ENCODE data around the gene FOS.

GRCh38 chr14:75290851-75291250, 12.2 kb downstream of the FOS start:
- TF ChIP-seq NANOG (IDR thresholded peaks at IDR 0.05; ENCODE audit: borderline replicate concordance) (no peak), CREB1 (CRISPR knock-in tag; IDR thresholded peaks at IDR 0.05; ENCODE audit: low read depth) (no peak), EZH2phosphoT487 (IDR thresholded peaks at IDR 0.05; ENCODE audit: unreplicated experiment) (no peak), JUNB (IDR thresholded peaks at IDR 0.05; ENCODE audit: unreplicated experiment) (no peak), ZNF114 (CRISPR knock-in tag; IDR thresholded peaks at IDR 0.05) (no peak)
- TF ChIP-seq, protein P1, sequence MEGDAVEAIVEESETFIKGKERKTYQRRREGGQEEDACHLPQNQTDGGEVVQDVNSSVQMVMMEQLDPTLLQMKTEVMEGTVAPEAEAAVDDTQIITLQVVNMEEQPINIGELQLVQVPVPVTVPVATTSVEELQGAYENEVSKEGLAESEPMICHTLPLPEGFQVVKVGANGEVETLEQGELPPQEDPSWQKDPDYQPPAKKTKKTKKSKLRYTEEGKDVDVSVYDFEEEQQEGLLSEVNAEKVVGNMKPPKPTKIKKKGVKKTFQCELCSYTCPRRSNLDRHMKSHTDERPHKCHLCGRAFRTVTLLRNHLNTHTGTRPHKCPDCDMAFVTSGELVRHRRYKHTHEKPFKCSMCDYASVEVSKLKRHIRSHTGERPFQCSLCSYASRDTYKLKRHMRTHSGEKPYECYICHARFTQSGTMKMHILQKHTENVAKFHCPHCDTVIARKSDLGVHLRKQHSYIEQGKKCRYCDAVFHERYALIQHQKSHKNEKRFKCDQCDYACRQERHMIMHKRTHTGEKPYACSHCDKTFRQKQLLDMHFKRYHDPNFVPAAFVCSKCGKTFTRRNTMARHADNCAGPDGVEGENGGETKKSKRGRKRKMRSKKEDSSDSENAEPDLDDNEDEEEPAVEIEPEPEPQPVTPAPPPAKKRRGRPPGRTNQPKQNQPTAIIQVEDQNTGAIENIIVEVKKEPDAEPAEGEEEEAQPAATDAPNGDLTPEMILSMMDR (conservative IDR thresholded peaks at IDR 0.05; ENCODE audit: low read depth in 2 of 2): no peak
- TF ChIP-seq, protein P2, sequence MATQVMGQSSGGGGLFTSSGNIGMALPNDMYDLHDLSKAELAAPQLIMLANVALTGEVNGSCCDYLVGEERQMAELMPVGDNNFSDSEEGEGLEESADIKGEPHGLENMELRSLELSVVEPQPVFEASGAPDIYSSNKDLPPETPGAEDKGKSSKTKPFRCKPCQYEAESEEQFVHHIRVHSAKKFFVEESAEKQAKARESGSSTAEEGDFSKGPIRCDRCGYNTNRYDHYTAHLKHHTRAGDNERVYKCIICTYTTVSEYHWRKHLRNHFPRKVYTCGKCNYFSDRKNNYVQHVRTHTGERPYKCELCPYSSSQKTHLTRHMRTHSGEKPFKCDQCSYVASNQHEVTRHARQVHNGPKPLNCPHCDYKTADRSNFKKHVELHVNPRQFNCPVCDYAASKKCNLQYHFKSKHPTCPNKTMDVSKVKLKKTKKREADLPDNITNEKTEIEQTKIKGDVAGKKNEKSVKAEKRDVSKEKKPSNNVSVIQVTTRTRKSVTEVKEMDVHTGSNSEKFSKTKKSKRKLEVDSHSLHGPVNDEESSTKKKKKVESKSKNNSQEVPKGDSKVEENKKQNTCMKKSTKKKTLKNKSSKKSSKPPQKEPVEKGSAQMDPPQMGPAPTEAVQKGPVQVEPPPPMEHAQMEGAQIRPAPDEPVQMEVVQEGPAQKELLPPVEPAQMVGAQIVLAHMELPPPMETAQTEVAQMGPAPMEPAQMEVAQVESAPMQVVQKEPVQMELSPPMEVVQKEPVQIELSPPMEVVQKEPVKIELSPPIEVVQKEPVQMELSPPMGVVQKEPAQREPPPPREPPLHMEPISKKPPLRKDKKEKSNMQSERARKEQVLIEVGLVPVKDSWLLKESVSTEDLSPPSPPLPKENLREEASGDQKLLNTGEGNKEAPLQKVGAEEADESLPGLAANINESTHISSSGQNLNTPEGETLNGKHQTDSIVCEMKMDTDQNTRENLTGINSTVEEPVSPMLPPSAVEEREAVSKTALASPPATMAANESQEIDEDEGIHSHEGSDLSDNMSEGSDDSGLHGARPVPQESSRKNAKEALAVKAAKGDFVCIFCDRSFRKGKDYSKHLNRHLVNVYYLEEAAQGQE (IDR thresholded peaks at IDR 0.05; ENCODE audit: unreplicated experiment): no peak
- TF ChIP-seq, protein P3, sequence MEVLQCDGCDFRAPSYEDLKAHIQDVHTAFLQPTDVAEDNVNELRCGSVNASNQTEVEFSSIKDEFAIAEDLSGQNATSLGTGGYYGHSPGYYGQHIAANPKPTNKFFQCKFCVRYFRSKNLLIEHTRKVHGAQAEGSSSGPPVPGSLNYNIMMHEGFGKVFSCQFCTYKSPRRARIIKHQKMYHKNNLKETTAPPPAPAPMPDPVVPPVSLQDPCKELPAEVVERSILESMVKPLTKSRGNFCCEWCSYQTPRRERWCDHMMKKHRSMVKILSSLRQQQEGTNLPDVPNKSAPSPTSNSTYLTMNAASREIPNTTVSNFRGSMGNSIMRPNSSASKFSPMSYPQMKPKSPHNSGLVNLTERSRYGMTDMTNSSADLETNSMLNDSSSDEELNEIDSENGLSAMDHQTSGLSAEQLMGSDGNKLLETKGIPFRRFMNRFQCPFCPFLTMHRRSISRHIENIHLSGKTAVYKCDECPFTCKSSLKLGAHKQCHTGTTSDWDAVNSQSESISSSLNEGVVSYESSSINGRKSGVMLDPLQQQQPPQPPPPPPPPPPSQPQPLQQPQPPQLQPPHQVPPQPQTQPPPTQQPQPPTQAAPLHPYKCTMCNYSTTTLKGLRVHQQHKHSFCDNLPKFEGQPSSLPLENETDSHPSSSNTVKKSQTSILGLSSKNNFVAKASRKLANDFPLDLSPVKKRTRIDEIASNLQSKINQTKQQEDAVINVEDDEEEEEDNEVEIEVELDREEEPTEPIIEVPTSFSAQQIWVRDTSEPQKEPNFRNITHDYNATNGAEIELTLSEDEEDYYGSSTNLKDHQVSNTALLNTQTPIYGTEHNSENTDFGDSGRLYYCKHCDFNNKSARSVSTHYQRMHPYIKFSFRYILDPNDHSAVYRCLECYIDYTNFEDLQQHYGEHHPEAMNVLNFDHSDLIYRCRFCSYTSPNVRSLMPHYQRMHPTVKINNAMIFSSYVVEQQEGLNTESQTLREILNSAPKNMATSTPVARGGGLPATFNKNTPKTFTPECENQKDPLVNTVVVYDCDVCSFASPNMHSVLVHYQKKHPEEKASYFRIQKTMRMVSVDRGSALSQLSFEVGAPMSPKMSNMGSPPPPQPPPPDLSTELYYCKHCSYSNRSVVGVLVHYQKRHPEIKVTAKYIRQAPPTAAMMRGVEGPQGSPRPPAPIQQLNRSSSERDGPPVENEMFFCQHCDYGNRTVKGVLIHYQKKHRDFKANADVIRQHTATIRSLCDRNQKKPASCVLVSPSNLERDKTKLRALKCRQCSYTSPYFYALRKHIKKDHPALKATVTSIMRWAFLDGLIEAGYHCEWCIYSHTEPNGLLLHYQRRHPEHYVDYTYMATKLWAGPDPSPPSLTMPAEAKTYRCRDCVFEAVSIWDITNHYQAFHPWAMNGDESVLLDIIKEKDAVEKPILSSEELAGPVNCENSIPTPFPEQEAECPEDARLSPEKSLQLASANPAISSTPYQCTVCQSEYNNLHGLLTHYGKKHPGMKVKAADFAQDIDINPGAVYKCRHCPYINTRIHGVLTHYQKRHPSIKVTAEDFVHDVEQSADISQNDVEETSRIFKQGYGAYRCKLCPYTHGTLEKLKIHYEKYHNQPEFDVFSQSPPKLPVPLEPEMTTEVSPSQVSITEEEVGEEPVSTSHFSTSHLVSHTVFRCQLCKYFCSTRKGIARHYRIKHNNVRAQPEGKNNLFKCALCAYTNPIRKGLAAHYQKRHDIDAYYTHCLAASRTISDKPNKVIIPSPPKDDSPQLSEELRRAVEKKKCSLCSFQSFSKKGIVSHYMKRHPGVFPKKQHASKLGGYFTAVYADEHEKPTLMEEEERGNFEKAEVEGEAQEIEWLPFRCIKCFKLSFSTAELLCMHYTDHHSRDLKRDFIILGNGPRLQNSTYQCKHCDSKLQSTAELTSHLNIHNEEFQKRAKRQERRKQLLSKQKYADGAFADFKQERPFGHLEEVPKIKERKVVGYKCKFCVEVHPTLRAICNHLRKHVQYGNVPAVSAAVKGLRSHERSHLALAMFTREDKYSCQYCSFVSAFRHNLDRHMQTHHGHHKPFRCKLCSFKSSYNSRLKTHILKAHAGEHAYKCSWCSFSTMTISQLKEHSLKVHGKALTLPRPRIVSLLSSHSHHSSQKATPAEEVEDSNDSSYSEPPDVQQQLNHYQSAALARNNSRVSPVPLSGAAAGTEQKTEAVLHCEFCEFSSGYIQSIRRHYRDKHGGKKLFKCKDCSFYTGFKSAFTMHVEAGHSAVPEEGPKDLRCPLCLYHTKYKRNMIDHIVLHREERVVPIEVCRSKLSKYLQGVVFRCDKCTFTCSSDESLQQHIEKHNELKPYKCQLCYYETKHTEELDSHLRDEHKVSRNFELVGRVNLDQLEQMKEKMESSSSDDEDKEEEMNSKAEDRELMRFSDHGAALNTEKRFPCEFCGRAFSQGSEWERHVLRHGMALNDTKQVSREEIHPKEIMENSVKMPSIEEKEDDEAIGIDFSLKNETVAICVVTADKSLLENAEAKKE (CRISPR knock-in tag; IDR thresholded peaks at IDR 0.05): no peak

Data from GM23338 (cell line).